ENCODE data around the gene MVB12A. TPM values are rescaled to one million over a fixed set of nuclear protein-coding genes. Genes with fewer than 3 reads are reported as not detected.
A peak's percentile ranks its signal among the peaks of the same experiment; 100 is the strongest.

Gene MVB12A
- total RNA-seq, 1 experiment from 2014 or later: 82.5 TPM

- ChIA-PET POLR2A (ENCODE audit: unreplicated experiment) (no interaction called here), CTCF (no interaction called here)
- ATAC-seq (peak; percentile 53), DNase-seq (peak; percentile 38)
- TSS peak; percentile 39 for BruUV-seq (replicated peaks)
- Histone ChIP-seq H3K4me3 (ENCODE audit: low read length) (peak overlapping the region; percentile 88), H3K79me2 (ENCODE audit: low read length) (peaks cover 7% of the 10 kb centered on the region; the same call in 1 of the 2 replicates), H3K9me3 (ENCODE audit: low read length) (no peaks in the 10 kb centered on the region), H3K27ac (ENCODE audit: low read length) (no peak overlapping the region), H4K20me1 (ENCODE audit: low read length) (no peaks in the 10 kb centered on the region), H3K9me2 (replicated peaks; ENCODE audit: low read length) (no peaks in the 10 kb centered on the region), H2AFZ (ENCODE audit: low read length) (peak overlapping the region; percentile 98), H3K36me3 (ENCODE audit: low read depth, low read length) (no peaks in the 10 kb centered on the region), H3K27me3 (ENCODE audit: low read length) (no peaks in the 10 kb centered on the region), H3K4me2 (ENCODE audit: low read length) (peak overlapping the region; percentile 96), H3K4me1 (ENCODE audit: insufficient read depth, low read length) (peaks cover 16% of the 10 kb centered on the region; the same call in 1 of the 2 replicates), H3K9ac (ENCODE audit: low read length) (peak overlapping the region; percentile 61), H3F3A (ENCODE audit: low read length, unreplicated experiment) (no peaks in the 10 kb centered on the region)
- intact Hi-C loops (cut with micrococcal nuclease): no loop called here
- TF ChIP-seq EZH2 (IDR thresholded peaks at IDR 0.05; ENCODE audit: low read length, unreplicated experiment) (no peak), CTCF (conservative IDR thresholded peaks at IDR 0.05; ENCODE audit: low read depth, low read length) (no peak), EZH2phosphoT487 (IDR thresholded peaks at IDR 0.05; ENCODE audit: borderline replicate concordance, low read length) (no peak)
Observed at GRCh38 chr19:17420475-17420924, 653 bp downstream of the MVB12A start.

GRCh38 chr19:17421942-17422341 lies 2.1 kb downstream of the MVB12A start:
- Histone ChIP-seq H2AFZ (ENCODE audit: low read length) (no peak overlapping the region), H3K9me3 (ENCODE audit: low read length) (no peaks in the 10 kb centered on the region), H3K9ac (ENCODE audit: low read length) (no peak overlapping the region), H3K9me2 (replicated peaks; ENCODE audit: low read length) (no peaks in the 10 kb centered on the region), H3K27ac (ENCODE audit: low read length) (no peak overlapping the region), H4K20me1 (ENCODE audit: low read length) (no peaks in the 10 kb centered on the region), H3K36me3 (ENCODE audit: low read depth, low read length) (no peaks in the 10 kb centered on the region), H3K79me2 (ENCODE audit: low read length) (peaks cover 7% of the 10 kb centered on the region; the same call in 1 of the 2 replicates), H3K27me3 (ENCODE audit: low read length) (no peaks in the 10 kb centered on the region), H3K4me2 (ENCODE audit: low read length) (no peak overlapping the region), H3K4me3 (ENCODE audit: low read length) (no peak overlapping the region), H3F3A (ENCODE audit: low read length, unreplicated experiment) (no peaks in the 10 kb centered on the region), H3K4me1 (ENCODE audit: insufficient read depth, low read length) (peaks cover 16% of the 10 kb centered on the region; the same call in 1 of the 2 replicates)
- ATAC-seq (no peak), DNase-seq (no peak)
- intact Hi-C loops (cut with micrococcal nuclease): no loop called here
- no TSS peak for BruUV-seq (replicated peaks)
- TF ChIP-seq EZH2phosphoT487 (IDR thresholded peaks at IDR 0.05; ENCODE audit: borderline replicate concordance, low read length): no peak
- no peak for TF ChIP-seq EZH2 (IDR thresholded peaks at IDR 0.05; ENCODE audit: low read length, unreplicated experiment)
- no peak for TF ChIP-seq CTCF (conservative IDR thresholded peaks at IDR 0.05; ENCODE audit: low read depth, low read length)
- ChIA-PET POLR2A (ENCODE audit: unreplicated experiment) (no interaction called here), CTCF (no interaction called here)

GRCh38 chr19:17423429-17424208 lies 3.8 kb downstream of the MVB12A start:
- TF ChIP-seq CTCF (conservative IDR thresholded peaks at IDR 0.05; ENCODE audit: low read depth, low read length): no peak
- no peak for TF ChIP-seq EZH2 (IDR thresholded peaks at IDR 0.05; ENCODE audit: low read length, unreplicated experiment)
- no peak for TF ChIP-seq EZH2phosphoT487 (IDR thresholded peaks at IDR 0.05; ENCODE audit: borderline replicate concordance, low read length)
- no peaks in the 10 kb centered on the region for H4K20me1 ChIP-seq (ENCODE audit: low read length)
- intact Hi-C loops (cut with micrococcal nuclease): no loop called here
- H3K4me2 ChIP-seq (ENCODE audit: low read length): no peak overlapping the region
- no peak for DNase-seq
- ChIA-PET CTCF (no interaction called here), POLR2A (ENCODE audit: unreplicated experiment) (no interaction called here)
- H2AFZ ChIP-seq (ENCODE audit: low read length): no peak overlapping the region
- no peaks in the 10 kb centered on the region for H3K27me3 ChIP-seq (ENCODE audit: low read length)
- ATAC-seq: no peak
- H3K4me3 ChIP-seq (ENCODE audit: low read length): no peak overlapping the region
- no peaks in the 10 kb centered on the region for H3K9me2 ChIP-seq (replicated peaks; ENCODE audit: low read length)
- no peaks in the 10 kb centered on the region for H3K36me3 ChIP-seq (ENCODE audit: low read depth, low read length)
- H3K79me2 ChIP-seq (ENCODE audit: low read length): peaks cover 7% of the 10 kb centered on the region; the same call in 1 of the 2 replicates
- no TSS peak for BruUV-seq (replicated peaks)
- no peaks in the 10 kb centered on the region for H3K9me3 ChIP-seq (ENCODE audit: low read length)
- no peak overlapping the region for H3K9ac ChIP-seq (ENCODE audit: low read length)
- no peaks in the 10 kb centered on the region for H3F3A ChIP-seq (ENCODE audit: low read length, unreplicated experiment)
- no peak overlapping the region for H3K27ac ChIP-seq (ENCODE audit: low read length)
- peaks cover 14% of the 10 kb centered on the region; the same call in 1 of the 2 replicates for H3K4me1 ChIP-seq (ENCODE audit: insufficient read depth, low read length)
